ENCODE measurements around the gene PHLPP1. TPM values are rescaled to one million over a fixed set of nuclear protein-coding genes. Genes with fewer than 3 reads are reported as not detected.

PHLPP1 gene
- total RNA-seq, 2 donors from 2014 or later = 7.8 to 11.4 TPM

DNA sequence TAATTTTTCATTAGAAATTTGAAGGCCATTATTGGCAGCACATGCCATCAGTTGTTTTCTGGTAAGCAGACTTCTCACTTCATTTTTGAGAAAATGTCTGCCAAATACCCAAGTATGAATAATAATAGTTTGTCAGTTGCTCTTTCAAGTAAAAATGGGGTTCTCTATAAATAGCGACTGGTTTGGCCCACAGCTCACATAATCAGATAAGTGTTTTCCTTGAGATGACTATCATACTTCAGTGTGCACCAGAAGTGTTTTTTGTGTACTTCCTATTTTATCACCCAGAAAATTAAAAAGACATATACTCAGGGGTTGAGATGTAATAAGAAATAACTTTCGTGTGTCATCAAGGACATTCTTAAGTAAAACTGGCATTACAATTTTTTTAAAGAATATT, 147.1 kb downstream of the PHLPP1 start:
- intact Hi-C loops (cut with DNase I) = no loop called here
- DNase-seq (ENCODE audit: low spot score) = no peak

GRCh38 chr18:62863579-62864001, 148.2 kb downstream of the PHLPP1 start:
- intact Hi-C loops (cut with DNase I) = no loop called here
- no peak for DNase-seq (ENCODE audit: low spot score)

GRCh38 chr18:62865498-62865897, 150.2 kb downstream of the PHLPP1 start:
- no peak for DNase-seq (ENCODE audit: low spot score)
- intact Hi-C loops (cut with DNase I) = no loop called here

DNA sequence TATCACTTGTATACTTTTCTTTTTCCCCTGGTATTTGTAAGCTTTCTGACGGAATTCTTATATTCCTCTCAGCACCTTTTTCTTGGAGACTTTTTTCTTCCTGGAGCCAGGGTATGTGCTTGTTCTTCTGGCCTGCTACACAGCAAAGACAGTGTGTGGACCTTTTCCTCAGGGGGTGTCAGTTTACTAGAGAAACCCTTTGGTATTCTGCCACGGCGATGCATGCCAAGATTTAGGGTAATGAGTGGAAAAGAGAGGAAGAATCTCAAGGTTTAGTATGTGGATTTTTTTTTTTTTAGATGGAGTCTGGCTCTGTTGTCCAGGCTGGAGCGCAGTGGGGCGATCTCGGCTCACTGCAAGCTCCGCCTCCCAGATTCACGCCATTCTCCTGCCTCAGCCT, 152.2 kb downstream of the PHLPP1 start:
- intact Hi-C loops (cut with DNase I) = no loop called here
- DNase-seq (ENCODE audit: low spot score) = no peak

DNA sequence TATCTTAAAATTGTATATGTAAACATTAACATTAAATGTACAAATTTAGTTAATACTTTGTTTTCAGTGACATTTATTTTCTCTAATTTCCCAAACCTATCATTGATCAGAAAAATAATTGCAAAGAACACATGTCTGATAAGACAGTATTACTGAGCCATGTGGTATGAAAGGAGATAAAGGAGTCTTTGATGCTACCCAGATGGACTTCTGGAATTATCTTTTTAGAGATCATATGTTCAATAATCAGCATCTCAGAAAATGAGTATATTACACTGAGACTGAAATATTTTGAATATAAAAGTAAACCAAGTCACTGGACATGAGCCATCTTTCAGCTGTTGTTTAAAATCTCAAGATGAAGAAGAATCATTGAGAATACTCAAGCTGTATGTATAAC, 153.3 kb downstream of the PHLPP1 start:
- no peak for DNase-seq (ENCODE audit: low spot score)
- intact Hi-C loops (cut with DNase I) = no loop called here

- DNase-seq (ENCODE audit: low spot score) = no peak
- intact Hi-C loops (cut with DNase I) = no loop called here
Observed at GRCh38 chr18:62870643-62871042, 155.3 kb downstream of the PHLPP1 start.

DNA sequence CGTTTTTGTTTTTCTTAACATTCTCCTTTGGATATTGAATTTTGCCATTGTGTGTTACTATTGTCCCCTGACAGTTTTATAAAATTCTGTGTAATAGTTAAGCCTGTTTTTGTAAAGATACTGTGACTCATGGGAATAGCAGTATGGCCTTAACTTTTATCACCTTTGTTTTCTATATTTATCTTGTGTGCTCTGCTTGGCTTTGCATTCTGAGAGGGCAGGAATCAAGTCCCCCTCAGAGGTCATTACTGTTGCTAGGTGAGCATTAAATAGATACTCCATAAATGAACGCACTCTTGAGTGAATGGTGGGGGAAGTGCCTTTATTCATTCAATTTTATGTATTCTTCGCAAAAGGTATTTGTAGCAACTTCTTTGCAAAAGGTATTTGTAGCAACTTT, 160.0 kb downstream of the PHLPP1 start:
- no peak for DNase-seq (ENCODE audit: low spot score)
- intact Hi-C loops (cut with DNase I) = no loop called here

- DNase-seq (ENCODE audit: low spot score) = no peak
- intact Hi-C loops (cut with DNase I) = no loop called here
Observed at GRCh38 chr18:62876111-62876510, 160.8 kb downstream of the PHLPP1 start.

GRCh38 chr18:62876828-62877227, 161.5 kb downstream of the PHLPP1 start:
- DNase-seq (ENCODE audit: low spot score) = no peak
- intact Hi-C loops (cut with DNase I) = no loop called here

- intact Hi-C loops (cut with DNase I) = no loop called here
- DNase-seq (ENCODE audit: low spot score) = no peak
Observed at GRCh38 chr18:62877411-62878221, 162.3 kb downstream of the PHLPP1 start.

DNA sequence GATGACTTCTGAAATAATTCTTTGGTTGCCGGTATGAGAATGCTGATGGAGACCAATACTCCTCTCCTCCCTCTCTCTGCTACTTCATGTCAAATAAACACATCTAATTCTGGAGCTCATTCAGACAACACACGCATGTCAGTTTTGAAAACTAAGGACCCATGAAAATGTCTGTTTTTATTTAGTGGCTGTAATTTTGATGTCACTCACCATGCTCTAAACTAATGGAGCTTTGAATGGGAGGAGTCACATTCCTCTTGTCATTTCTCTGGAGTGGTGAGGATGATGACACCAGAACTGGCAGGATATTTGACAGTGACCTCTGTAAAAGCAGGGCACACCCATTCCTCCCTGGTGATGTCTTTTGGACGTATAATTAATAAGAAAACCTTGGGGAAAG, 163.0 kb downstream of the PHLPP1 start:
- no peak for DNase-seq (ENCODE audit: low spot score)
- intact Hi-C loops (cut with DNase I) = no loop called here

GRCh38 chr18:62880034-62880433, 164.7 kb downstream of the PHLPP1 start:
- DNase-seq (ENCODE audit: low spot score) = no peak
- intact Hi-C loops (cut with DNase I) = no loop called here

DNA sequence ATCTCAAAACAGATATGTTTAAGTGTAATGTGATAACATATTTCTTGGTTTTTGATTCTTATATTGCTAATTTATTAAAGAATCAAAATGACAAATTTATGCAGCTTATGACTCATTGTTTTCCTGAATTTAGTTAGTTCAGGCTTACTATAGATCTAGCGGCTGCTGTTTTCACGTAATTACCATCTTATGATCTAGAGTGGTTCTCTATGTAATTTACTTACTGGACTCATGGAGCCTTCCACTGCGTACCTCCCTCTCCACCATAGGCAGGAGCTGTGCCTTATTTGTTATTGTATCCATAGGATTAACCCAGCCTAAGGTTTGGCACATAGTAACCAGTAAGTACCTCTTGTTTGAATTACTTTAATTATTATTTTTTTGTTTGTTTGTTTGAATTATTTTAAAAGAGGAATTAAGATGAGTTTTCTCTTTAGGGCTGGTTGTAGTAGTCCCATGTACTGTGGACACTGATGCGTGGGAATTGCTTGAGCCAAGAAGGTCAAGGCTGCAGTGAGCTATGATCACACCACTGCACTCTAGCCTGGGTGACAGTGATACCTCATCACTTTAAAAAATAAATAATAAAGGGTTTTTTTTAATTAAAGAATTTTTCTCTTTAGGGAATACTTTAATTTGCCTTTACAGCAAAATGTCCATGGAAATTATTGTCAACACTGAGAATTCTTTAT, 165.5 kb downstream of the PHLPP1 start:
- intact Hi-C loops (cut with DNase I) = no loop called here
- no peak for DNase-seq (ENCODE audit: low spot score)

DNA sequence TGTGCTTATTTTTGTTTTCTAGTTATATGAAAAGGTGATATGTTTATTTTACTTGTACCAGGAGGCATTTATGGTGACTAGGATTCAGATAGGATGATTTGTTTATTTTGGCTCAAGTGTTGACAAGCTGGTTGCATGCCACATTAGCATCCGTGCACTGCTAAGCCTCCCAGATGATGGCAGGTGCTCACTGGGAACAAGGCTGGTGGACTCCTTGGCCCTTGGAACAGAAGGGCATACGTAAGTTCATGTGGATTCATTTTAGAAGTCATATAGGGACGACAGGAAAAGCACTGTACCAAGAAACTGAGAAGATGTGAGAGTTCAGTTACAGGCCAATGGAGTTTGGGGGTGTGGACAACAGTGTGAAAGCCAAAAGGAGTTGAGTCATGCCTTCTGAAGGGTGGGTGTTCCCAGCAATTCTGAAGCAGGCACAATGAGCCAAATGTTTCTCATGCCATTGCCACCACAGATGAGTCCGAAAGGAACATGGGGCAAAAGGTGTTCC, 166.2 kb downstream of the PHLPP1 start:
- intact Hi-C loops (cut with DNase I) = no loop called here
- DNase-seq (ENCODE audit: low spot score) = no peak

DNA sequence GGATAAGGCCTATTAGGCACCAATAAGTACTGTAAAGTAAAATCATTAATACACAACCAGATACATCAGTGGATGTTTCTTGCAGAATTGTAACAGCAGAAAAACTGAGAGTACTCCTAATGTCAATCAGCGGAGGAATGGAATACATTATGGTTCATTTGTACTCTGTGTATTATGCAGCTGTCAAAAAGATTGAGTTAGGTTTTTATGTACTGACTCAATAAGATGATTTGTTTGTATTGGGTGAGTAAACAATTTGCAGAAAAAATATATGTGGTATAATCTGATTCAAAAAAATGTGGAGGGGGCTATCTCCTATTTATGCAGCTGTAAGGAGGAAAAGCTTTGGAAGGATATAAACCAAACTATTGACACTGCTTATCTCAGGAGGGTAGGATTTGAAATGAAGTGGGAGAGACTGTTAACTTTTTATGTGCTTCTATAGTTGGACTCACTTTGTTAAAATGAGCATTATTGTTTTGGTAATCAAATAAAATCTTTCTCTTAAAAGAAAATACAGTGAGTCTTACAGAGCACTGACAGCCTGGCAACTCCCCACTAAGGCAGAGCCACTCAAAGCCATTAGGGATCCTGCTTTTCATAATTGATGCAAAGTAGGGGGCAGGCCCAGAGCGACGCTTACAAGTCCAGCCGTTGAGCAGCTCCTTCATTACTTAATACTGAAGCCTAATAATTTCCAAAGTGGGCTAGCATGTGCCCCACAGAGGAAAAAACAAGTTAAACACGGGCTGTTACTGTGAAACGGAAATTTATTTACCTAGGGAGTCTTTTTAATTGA, 168.8 kb downstream of the PHLPP1 start:
- intact Hi-C loops (cut with DNase I) = no loop called here
- DNase-seq (ENCODE audit: low spot score) = no peak

GRCh38 chr18:62885804-62886203, 170.5 kb downstream of the PHLPP1 start:
- DNase-seq (ENCODE audit: low spot score) = no peak
- intact Hi-C loops (cut with DNase I) = no loop called here

DNA sequence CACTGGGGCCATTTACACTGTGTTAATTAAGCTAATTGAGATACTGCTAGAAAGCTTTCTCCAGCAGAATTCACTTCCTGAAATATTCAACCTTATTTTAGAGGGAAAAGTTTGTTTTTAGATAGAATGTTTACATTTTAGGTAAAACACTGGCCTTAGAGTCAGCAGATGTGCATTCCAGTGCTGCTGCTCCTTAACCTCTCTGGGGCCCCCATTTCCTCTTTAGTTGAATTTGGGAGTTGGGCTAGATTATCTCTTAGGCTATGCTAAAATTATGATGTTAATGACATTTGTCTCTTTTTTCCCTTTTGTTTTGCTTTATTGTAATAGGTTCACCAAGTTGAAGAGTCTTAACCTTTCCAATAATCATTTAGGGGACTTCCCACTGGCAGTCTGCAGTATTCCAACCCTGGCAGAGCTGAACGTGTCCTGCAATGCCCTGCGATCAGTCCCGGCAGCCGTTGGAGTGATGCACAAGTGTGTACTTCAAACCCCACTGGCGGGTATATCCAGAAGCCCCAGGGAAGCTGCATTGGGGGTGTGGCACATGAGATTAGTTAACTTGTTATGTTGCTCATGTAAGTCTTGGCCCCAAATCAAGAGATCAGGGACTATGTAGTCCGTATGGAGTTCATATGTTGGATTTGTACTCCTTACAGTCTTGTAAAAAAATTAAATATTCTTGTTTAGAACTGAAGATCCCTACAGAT, 179.5 kb downstream of the PHLPP1 start:
- no peak for DNase-seq (ENCODE audit: low spot score)
- intact Hi-C loops (cut with DNase I) = no loop called here

GRCh38 chr18:62897153-62897552, 181.8 kb downstream of the PHLPP1 start:
- intact Hi-C loops (cut with DNase I) = no loop called here
- no peak for DNase-seq (ENCODE audit: low spot score)

DNA sequence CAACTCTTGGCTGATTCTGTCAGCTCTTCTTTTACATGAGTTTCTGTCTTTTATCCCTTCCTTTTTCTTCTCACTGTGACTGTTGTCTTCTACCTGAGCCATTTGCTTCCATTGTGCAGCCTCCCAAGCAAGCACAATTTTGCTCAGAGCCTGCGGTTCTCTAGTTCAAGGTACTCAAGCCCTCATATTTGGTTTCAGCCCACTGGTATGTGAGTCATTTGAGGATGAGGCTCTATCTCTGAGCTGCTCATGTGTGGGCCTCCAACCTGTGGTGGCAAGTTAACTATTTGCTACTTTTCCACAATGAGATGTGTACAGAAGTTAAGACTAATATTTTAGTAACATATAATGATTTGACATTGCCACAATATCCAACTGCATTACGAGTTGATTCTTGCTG, 183.0 kb downstream of the PHLPP1 start:
- no peak for DNase-seq (ENCODE audit: low spot score)

More for the DNA sequence above, 183.0 kb downstream of the PHLPP1 start:
- intact Hi-C loops (cut with DNase I) = no loop called here

Data from posterior vena cava (tissue), 2 donors.